SU-DHL-6 (cell line): ENCODE results near the gene FBXO24.

Source experiments
- CTCF ChIP-seq: fragments of 200-600 bp; sonication (generic); IDR thresholded peaks from one replicate; pipeline ENCODE4 v1.5.1; 2017; ENCODE audit warnings: antibody characterized with exemption, mild to moderate bottlenecking, low read length, moderate library complexity; ENCODE audit not compliant: insufficient read depth, poor library complexity, severe bottlenecking
- EZH2phosphoT487 ChIP-seq: fragments of 200-600 bp; sonication (generic), shearing (Covaris generic); conservative IDR thresholded peaks from 2 replicates; pipeline ENCODE4 v1.6.1; 2018; ENCODE audit warnings: mild to moderate bottlenecking, antibody characterized with exemption, low read length, moderate library complexity, mixed read lengths

- no peak for TF ChIP-seq CTCF
- no peak for TF ChIP-seq EZH2phosphoT487
Observed at GRCh38 chr7:100572949-100573675, 13.0 kb upstream of the FBXO24 start.
